HFF-Myc (cell line): ENCODE measurements around the gene LMX1A.

Experiments
- DNase-seq: peaks from one replicate; pipeline ENCODE4 v3.0.0-alpha.2; 2011; ENCODE audit warnings: low read depth; ENCODE audit errors: extremely low read depth
- H3K4me3 ChIP-seq: replicated peaks from 2 replicates; pipeline ENCODE4 v1.5.1; 2011; ENCODE audit warnings: low read depth, mild to moderate bottlenecking, control low read depth, low read length
- CTCF ChIP-seq: IDR thresholded peaks from 2 replicates; pipeline ENCODE4 v1.5.1; 2012; ENCODE audit warnings: mild to moderate bottlenecking, low read depth, low read length, control low read depth; ENCODE audit errors: missing control alignments

Gene LMX1A

GRCh38 chr1:165257969-165258459 is 98.5 kb downstream of the LMX1A start:
- no peak overlapping the region for H3K4me3 ChIP-seq
- TF ChIP-seq CTCF, result peak; percentile 80

DNA sequence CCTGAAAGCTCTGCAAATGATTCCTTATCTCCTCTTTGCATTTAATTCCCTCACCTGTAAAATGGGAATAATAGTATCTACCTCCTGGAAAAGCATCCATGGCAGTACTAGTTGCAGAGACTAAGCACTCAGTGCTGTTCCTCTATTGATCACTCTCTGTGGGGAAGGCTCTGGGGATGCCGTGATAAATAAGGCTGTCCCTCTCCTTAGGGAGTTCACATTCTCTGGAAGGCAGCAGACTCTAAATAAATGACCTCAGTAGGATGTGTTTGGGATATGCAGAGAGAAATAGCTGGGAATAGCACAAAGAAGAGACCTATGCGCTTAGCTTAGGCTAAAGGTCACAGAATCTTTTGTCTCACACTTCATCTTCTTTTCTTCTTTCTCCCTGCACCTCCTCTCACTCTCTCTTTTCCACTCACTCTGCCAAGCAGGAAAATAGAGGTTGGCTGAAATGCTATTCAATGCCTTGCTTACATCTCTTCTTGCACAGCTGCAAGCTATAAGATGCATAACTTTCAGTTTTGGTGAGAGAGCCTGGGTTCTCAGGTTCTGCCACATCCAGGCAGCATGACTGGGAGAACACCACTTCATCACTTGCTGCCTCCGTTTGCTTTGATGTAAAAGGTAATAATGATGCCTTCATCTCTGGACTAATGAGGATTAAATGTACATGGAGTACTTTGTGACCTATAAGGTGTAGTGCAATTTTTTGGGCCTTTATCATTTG is 101.5 kb downstream of the LMX1A start:
- no peak for TF ChIP-seq CTCF
- no peak for DNase-seq
- no peak overlapping the region for H3K4me3 ChIP-seq

More at GRCh38 chr1:165257969-165258459, 98.5 kb downstream of the LMX1A start:
- DNase-seq, result peak; percentile 50

DNA sequence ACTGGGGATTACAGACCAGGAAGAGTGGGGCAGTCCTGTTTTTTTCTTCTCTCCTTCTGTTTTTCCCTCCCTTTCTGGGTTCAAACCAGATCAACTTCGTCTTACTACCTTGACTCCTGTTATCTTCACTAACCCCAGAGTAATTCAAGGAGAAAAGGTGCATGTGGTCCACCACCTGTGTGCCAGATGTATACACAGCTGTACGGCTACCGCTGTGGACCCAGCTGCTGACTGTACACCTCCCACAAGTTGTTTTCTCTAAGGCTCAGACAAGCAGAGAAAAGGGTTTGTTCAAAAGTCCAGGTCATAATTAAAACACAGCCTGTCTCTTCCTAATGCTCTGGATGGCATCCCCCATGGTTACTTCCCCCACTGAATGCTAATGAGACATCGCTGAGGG is 102.1 kb downstream of the LMX1A start:
- DNase-seq, result no peak
- no peak for TF ChIP-seq CTCF
- H3K4me3 ChIP-seq, result no peak overlapping the region

- no peak for TF ChIP-seq CTCF
- no peak for DNase-seq
- no peak overlapping the region for H3K4me3 ChIP-seq
Measured at GRCh38 chr1:165253818-165254254, 102.7 kb downstream of the LMX1A start.

DNA sequence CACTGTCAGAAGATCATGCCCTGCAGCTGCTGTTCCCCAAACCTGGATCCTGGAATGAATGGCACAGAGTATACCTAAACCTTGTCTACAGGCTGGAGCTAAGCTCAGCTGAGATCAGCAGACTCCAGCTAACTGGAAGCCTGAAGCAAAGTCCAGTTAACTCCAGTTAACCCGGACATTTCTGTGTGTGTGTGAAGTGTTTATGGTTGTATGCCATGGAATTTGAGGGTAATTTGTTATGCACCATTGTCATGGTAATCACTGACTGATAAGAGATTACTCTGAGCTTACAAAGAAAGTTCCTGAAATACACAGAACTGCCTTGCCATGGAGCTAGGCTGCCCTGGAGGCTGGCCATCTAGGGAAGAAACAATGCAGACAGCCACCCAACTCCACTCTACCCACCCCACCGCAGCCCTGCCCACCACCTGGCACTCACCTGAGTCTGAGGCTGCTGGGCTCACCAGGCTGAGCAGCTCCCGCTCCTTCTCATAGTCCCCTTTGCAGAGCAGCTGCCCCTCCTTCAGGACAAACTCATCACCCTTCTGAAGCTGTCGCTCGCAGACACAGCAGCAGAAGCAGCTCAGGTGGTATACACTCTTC is 107.4 kb downstream of the LMX1A start:
- H3K4me3 ChIP-seq, result no peak overlapping the region
- DNase-seq, result no peak
- no peak for TF ChIP-seq CTCF

GRCh38 chr1:165241952-165242351 is 114.6 kb downstream of the LMX1A start:
- H3K4me3 ChIP-seq, result no peak overlapping the region
- no peak for TF ChIP-seq CTCF
- DNase-seq, result no peak
